Adrenal gland (tissue), 12 donors: ENCODE measurements around the gene WHRN. TPM values are rescaled to one million over a fixed set of nuclear protein-coding genes. Genes with fewer than 3 reads are reported as not detected.

Source experiments
- DNase-seq, 7 donors: peaks; one replicate each; pipeline ENCODE4 v3.0.0-alpha.2; 2019 to 2020
- H3K27ac ChIP-seq, 5 donors: fragments of 200-600 bp; sonication (generic) in 4 of 5; 1 replicate in 3 of 5; 2 replicates in 2 of 5; pipeline versions ENCODE4 v1.5.1 to v1.8.0; 2016 to 2020; ENCODE audit warnings: mild to moderate bottlenecking in 1 of 5
- H3K27me3 ChIP-seq: fragments of 200-600 bp; 2 replicates; pipeline ENCODE4 v1.8.0; 2021
- H3K36me3 ChIP-seq, 2 donors: fragments of 200-600 bp; replicated peaks in 1 of 2; 1 replicate in 1 of 2; 2 replicates in 1 of 2; pipeline versions ENCODE4 v1.5.1 to v1.8.0; 2018 to 2022
- H3K4me1 ChIP-seq, 2 donors: fragments of 200-600 bp; replicated peaks in 1 of 2; 1 replicate in 1 of 2; 2 replicates in 1 of 2; pipeline versions ENCODE4 v1.5.1 to v1.8.0; 2018 to 2021
- H3K4me3 ChIP-seq, 4 donors: fragments of 200-600 bp; sonication (generic) in 3 of 4; one replicate each; pipeline ENCODE4 v1.5.1; 2016 to 2018
- H3K9me3 ChIP-seq, 3 donors: fragments of 200-600 bp; sonication (generic) in 1 of 3; replicated peaks in 1 of 3; 1 replicate in 2 of 3; 2 replicates in 1 of 3; pipeline versions ENCODE4 v1.5.1 to v1.8.0; 2016 to 2021
- POLR2A ChIP-seq, 2 donors: fragments of 450-650 bp; IDR thresholded peaks; one replicate each; pipeline ENCODE4 v1.6.1; 2017; ENCODE audit warnings: antibody characterized with exemption in 2 of 2, mild to moderate bottlenecking in 2 of 2, moderate library complexity in 1 of 2
- WGBS, 4 donors: extraction: QIAGEN DNeasy Blood & Tissue Kit in 2 of 4; methylation state at CpG; one replicate each; pipeline versions ENCODE4 v1.1.5 to v1.1.7; 2013 to 2017; 5-methylcytosine and 5-hydroxymethylcytosine counted together
- intact Hi-C, 2 donors: fragments of 100-400 bp; cut with DNase I; formaldehyde crosslinking; loops; one replicate each; pipeline versions ENCODE4 v1.14.1 to v1.15.0; 2022 to 2023
- polyA plus RNA-seq, 3 donors: library from polyadenylated mRNA; stranded (reverse); fragments of 200-250 nt in 2 of 3; fragments of 350-450 nt in 1 of 3; fragmentation: Illumina TruSeq in 1 of 3; extraction: RNeasy Lipid Tissue Mini Kit (QIAGEN cat#74804) in 1 of 3; gene quantifications; one replicate each; pipeline ENCODE4 v1.2.3, GENCODE V29; 2013 to 2014
- total RNA-seq, 9 donors: library from RNA; depleted of rRNA in 4 of 9; stranded (reverse); fragments of >200 nt in 4 of 9; fragments of 120-200 nt in 1 of 9; fragmentation: NEBNext Ultra II Directional in 1 of 9; extraction: Animal tissue kit (Norgen Biotek cat#: 25700) in 1 of 9; gene quantifications; one replicate each; pipeline versions ENCODE4 v1.1.0 to v1.2.4, GENCODE V29; 2013 to 2023
- TF ChIP-seq, protein P1 (sequence below), 6 experiments: fragments of 450-650 bp in 4 of 6; fragments of 200-600 bp in 2 of 6; sonication (generic) in 1 of 6; IDR thresholded peaks; 1 replicate in 5 of 6; 2 replicates in 1 of 6; pipeline versions ENCODE4 v1.5.1 to v1.8.0; 2016 to 2021; ENCODE audit warnings: antibody characterized with exemption in 6 of 6, mild to moderate bottlenecking in 2 of 6, moderate library complexity in 1 of 6
- donor health status: healthy with polysubstance abuse.
- donor health status: Bipolar disorder and iron deficiency.
- donor health status: DM: yes; HTN: yes; CAD: no.
- donor health status: DM: no; HTN: no; CAD: no.
- donor health status: DM: no; HTN: no; CAD: no.
- donor health status: DM: yes; HTN: yes; CAD: no.

WHRN gene
- total and polyA plus RNA-seq, 12 donors = 33.4 to 359 (median 96.4) TPM

DNA sequence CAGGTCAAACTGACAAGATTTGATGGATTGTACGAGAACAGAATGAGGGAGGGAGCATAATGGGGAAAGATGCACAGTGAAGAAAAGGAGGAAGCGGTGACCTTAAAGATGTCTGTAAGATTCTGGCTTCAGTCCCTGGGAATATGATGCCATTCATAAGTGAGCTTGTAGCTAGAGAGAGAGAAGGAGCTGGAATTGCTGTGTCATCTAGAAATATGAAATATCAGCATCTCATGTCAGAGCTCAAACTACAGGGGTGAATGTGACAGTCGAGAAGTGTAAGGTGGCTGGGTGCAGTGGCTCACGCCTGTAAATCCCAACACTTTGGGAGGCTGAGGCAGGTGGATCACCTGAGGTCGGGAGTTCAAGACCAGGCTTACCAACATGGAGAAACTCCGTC lies 24.0 kb upstream of the WHRN start:
- intact Hi-C loops = loop anchor here in 1 of 2 donors (10.0 kb wide), 1 partner anchor 56 kb away; the partner anchor contains the start of gene ATP6V1G1
- no peaks in the 10 kb centered on the region for H3K36me3 ChIP-seq
- H3K27me3 ChIP-seq = no peaks in the 10 kb centered on the region
- TF ChIP-seq, protein P1, sequence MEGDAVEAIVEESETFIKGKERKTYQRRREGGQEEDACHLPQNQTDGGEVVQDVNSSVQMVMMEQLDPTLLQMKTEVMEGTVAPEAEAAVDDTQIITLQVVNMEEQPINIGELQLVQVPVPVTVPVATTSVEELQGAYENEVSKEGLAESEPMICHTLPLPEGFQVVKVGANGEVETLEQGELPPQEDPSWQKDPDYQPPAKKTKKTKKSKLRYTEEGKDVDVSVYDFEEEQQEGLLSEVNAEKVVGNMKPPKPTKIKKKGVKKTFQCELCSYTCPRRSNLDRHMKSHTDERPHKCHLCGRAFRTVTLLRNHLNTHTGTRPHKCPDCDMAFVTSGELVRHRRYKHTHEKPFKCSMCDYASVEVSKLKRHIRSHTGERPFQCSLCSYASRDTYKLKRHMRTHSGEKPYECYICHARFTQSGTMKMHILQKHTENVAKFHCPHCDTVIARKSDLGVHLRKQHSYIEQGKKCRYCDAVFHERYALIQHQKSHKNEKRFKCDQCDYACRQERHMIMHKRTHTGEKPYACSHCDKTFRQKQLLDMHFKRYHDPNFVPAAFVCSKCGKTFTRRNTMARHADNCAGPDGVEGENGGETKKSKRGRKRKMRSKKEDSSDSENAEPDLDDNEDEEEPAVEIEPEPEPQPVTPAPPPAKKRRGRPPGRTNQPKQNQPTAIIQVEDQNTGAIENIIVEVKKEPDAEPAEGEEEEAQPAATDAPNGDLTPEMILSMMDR (IDR thresholded peaks at IDR 0.05) = no peak
- no peak for TF ChIP-seq POLR2A (IDR thresholded peaks at IDR 0.05)
- DNase-seq = no peak
- peaks cover 0 to 5% of the 10 kb centered on the region in 2 donors for H3K4me1 ChIP-seq
- WGBS, 4 donors = 87 to 91% (median 89%) methylated on average over 6 of the region's 6 CpGs
- no peaks in the 10 kb centered on the region for H3K9me3 ChIP-seq
- H3K27ac ChIP-seq = no peak overlapping the region
- H3K4me3 ChIP-seq = no peak overlapping the region

DNA sequence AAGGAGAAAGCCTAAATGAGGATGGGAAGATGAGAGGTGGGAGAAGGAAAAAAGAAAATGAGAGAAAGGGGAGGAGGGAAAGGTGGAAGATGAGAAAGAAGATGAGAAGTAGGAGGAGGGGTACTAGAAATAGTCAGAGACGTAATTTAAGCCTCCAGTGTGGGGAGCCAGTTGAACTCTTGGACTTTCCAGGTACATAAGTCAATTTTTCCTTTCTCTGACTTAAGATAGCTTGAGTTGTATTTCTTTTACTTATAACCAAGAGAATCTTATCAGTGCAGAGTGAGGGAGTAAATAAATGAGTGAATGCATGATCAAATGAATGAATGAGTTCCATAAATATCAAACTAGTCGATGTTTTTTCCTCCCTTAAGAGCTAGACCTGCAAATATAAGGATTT lies 21.5 kb upstream of the WHRN start:
- intact Hi-C loops = loop anchor here in 1 of 2 donors (10.0 kb wide), 1 partner anchor 58 kb away; the partner anchor contains the start of gene ATP6V1G1
- H3K4me1 ChIP-seq = no peaks in the 10 kb centered on the region
- H3K27me3 ChIP-seq = no peaks in the 10 kb centered on the region
- H3K4me3 ChIP-seq = no peak overlapping the region
- no peak for DNase-seq
- no peaks in the 10 kb centered on the region for H3K36me3 ChIP-seq
- WGBS, 4 donors = 75 to 87% (median 80%) methylated on average over 2 of the region's 2 CpGs
- no peak overlapping the region for H3K27ac ChIP-seq
- TF ChIP-seq, protein P1 (IDR thresholded peaks at IDR 0.05) = no peak
- no peak for TF ChIP-seq POLR2A (IDR thresholded peaks at IDR 0.05)
- no peaks in the 10 kb centered on the region for H3K9me3 ChIP-seq

DNA sequence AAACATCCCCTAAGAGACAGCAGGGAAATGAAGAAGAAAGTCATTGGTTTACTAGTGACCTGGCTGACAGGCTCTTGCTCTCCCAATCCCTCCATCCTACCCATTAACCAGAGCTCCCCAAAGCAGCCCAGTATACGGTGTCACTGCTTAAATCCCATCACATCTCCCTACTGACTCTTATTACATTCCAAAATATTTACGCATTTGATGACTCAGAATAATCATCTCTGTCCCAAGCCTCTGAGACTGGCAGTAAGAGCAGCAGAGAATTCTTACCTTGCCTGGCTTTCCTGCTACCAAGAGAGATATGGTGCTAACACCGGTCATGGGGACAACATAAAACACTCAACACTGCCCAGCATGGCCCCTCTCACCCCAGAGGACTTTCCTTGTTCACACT lies 20.2 kb upstream of the WHRN start:
- no peak overlapping the region for H3K27ac ChIP-seq
- no peak for DNase-seq
- WGBS, 4 donors = 49 to 81% (median 64%) methylated on average over 3 of the region's 3 CpGs
- no peaks in the 10 kb centered on the region for H3K27me3 ChIP-seq
- no peaks in the 10 kb centered on the region for H3K9me3 ChIP-seq
- no peak for TF ChIP-seq POLR2A (IDR thresholded peaks at IDR 0.05)
- TF ChIP-seq, protein P1 (IDR thresholded peaks at IDR 0.05) = no peak
- no peak overlapping the region for H3K4me3 ChIP-seq
- intact Hi-C loops = loop anchor here in 1 of 2 donors (10.0 kb wide), 1 partner anchor 59 kb away; the partner anchor contains the start of gene ATP6V1G1
- no peaks in the 10 kb centered on the region for H3K36me3 ChIP-seq
- H3K4me1 ChIP-seq = no peaks in the 10 kb centered on the region

DNA sequence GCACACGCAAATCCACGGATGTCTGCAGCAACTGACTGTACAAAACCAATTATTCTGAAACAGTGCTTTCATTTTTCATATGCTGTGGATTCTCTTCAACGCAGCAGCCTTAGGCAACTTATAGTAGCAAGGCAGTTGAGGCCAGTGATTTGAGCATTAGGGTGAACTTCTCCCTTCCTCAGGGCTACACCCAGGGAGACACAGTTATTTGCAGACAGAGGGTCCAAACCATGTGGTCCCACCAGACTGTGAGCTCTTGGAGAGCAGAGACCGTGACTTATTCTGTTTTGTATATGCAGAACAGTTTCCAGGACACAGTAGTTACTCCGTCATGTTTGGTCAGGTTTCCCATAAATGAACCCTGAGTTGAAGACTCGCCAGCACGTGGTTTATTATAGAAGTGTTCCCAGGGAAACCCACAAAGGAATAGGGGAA lies 19.0 kb upstream of the WHRN start:
- no peak for TF ChIP-seq POLR2A (IDR thresholded peaks at IDR 0.05)
- no peaks in the 10 kb centered on the region for H3K9me3 ChIP-seq
- intact Hi-C loops = loop anchor here in 1 of 2 donors (10.0 kb wide), 1 partner anchor 61 kb away; the partner anchor contains the start of gene ATP6V1G1
- no peaks in the 10 kb centered on the region for H3K27me3 ChIP-seq
- H3K27ac ChIP-seq = no peak overlapping the region
- no peak overlapping the region for H3K4me3 ChIP-seq
- 75 to 89% (median 83%) methylated on average over 7 of the region's 7 CpGs for WGBS, 4 donors
- H3K4me1 ChIP-seq = no peaks in the 10 kb centered on the region
- no peak for DNase-seq
- H3K36me3 ChIP-seq = no peaks in the 10 kb centered on the region

DNA sequence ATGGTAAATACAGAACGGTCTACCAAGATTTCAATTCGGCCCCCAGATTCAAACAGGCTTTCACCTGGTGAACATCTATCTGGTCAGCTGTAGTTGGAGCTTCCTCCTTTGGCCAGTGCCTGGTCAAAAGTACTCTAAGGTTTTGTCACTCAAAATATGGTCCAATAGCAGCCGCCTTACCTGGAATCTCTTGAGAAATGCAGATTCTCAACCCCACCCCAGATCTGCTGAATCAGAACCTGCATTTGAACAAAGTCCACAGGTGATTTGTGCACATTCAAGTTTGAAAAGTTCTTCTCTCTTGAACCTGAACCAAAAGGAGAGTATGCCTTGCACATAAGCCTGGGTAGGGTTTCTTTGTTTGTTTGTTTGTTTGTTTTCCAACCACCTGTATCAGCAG lies 17.6 kb upstream of the WHRN start:
- no peaks in the 10 kb centered on the region for H3K9me3 ChIP-seq
- no peak for DNase-seq
- no peak overlapping the region for H3K27ac ChIP-seq
- H3K27me3 ChIP-seq = no peaks in the 10 kb centered on the region
- no peak overlapping the region for H3K4me3 ChIP-seq
- H3K4me1 ChIP-seq = no peaks in the 10 kb centered on the region
- no peaks in the 10 kb centered on the region for H3K36me3 ChIP-seq
- intact Hi-C loops = loop anchor here in 1 of 2 donors (10.0 kb wide), 1 partner anchor 62 kb away; the partner anchor contains the start of gene ATP6V1G1
- no peak for TF ChIP-seq POLR2A (IDR thresholded peaks at IDR 0.05)
- TF ChIP-seq, protein P1 (IDR thresholded peaks at IDR 0.05) = no peak
- 72 to 96% (median 93%) methylated on average over 3 of the region's 3 CpGs for WGBS, 4 donors
